ENCODE results near the gene ATP5MC3. TPM values are rescaled to one million over a fixed set of nuclear protein-coding genes. Genes with fewer than 3 reads are reported as not detected.

ATP5MC3 gene
- polyA plus RNA-seq, 1 donor: 329 TPM

Other genes starting within 250 kb of the ATP5MC3 start
- gene CHN1, start 176.3 kb downstream of the ATP5MC3 start, polyA plus RNA-seq (ENCODE audit: insufficient read length): 34.7 TPM
- 75.5 TPM for gene ATF2, start 13.5 kb downstream of the ATP5MC3 start, polyA plus RNA-seq (ENCODE audit: insufficient read length)

Measured in left kidney (tissue), 1 donor.